Measurements from ENCODE around the gene FZD7.

The FZD7 gene

DNA sequence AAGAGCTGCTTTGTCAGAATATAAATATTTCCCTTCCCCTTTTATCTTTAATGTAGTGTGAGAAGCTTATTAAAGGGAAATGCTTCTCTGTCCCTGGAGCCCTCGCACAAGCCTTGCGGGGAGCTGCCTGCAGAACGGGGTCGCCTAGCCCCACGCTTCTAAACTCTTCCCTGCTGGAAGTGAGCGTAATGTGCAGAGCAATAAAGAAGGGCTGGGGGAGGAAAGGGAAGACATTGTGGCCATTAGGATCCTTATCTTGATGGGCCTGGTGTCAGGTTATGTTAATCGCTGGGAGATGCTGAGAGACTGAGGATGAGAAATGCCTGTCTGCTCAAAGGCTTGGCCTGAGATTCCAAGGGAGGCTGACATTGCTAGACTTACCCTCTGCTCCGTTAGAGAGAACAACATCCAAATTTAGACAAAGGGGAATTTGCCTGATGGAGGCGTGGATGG lies 18.9 kb upstream of the FZD7 start:
- DNase-seq: no peak

DNA sequence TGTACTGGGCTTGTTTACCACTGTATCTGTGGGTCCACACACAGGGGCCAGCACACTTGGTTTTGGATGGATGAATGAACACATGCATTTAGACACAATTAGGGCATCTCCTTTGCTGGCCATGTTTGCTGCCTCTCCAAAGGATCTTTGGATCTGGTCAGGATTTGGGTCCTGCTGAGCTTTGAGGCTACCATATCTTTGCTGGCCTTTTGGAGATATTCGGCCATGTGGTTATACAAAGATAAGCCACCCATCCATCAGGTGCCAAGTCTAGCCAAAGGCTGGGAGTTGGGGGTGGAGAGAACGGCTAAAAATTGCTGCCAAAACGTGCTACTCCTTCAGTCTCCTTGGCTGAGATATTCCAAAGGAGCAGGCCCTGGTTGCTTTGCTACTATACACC lies 18.2 kb upstream of the FZD7 start:
- no peak for DNase-seq

DNA sequence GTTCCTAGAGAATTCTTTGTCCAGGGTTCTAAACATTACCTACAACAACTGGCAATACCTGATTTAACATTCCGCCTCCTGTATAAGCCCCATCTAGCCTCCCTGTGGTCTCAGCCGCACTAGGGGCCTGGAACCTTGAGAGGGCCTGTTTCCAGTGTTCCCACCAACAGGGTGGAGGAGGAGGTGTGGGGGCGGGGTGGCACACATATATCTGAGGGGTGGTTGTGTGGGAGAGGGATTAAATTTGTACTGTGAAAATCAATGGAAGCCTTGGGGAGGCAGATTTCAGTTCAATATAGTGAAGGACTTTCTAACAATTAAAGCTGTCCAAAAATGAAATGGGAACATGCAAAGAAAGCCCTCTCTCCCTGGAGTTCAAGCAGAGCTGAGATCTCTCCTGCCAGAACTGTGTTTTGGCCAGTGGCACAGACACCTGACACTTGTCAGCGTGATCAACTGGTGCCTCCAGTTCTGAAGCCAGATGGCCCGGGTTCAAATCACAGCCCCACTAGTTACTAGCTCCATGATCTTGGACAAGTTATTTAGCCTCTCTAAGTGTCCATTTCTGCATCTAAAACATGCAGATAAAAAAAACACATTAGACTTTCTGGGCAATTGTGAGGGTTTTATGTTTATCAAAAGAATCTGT lies 17.0 kb upstream of the FZD7 start:
- DNase-seq: no peak

DNA sequence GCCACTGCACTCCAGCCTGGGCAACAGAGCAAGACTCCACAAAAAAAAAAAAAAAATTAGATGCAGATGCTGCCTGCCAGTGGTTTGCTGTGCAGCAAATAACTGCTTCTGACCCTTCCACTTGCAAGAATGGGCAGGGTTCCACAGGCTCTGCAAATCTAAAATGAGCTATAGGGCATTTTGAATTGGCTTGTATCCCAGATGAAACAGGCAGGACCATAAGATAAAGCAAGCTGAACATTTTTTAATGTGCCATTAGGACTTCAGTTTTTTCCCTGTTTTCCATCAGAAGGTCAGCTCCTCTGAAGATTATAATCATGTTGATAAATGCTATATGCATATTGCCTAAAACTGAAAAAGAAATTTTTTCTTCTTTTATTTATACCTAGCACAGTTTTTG lies 15.7 kb upstream of the FZD7 start:
- DNase-seq: no peak

- DNase-seq: no peak
These were observed 14.7 kb upstream of the FZD7 start for GRCh38 chr2:202018950-202019349.

DNA sequence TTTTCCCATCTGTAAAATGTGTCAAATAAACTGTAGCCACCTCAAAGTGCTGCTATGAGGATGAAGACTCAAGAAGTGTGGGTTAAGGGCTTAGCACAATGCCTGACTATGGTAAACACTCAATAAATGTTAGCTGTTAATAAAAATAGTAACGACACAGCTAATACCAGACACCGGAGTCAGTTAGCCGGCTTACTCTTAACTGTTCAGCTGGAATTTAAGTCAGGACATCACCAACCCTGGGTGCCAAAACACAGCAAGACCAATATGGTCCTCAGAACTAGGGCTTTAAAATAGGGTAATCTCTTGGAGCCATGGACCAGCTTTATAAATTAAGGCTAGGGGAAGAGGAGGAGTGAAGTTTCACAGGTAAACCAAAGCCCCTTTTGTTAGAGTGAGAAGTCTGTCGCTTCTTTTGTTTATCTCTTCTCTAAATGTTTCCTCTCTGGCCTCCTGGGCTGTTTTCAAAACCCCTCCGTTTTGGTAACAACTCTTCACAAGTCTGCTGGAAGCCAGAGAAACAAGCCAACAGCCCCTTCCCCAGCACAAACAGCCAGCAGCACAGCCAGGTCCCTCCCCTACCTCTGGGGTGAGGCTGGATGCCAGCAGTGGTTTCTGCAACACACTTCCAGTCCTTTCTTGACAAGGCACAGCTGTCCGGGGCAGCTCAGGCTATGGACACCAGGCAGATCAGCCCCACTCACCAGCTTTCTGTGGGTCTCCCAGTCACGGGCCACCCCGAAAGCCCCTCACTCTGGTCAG lies 13.8 kb upstream of the FZD7 start:
- DNase-seq: no peak

- DNase-seq: no peak
These were observed 10.9 kb upstream of the FZD7 start for GRCh38 chr2:202022755-202023154.

- peak; percentile 90 for DNase-seq
These were observed 10.3 kb upstream of the FZD7 start for GRCh38 chr2:202023198-202023903.

- DNase-seq: no peak
These were observed 9.8 kb upstream of the FZD7 start for GRCh38 chr2:202023904-202024266.

GRCh38 chr2:202024871-202025270 lies 8.8 kb upstream of the FZD7 start:
- no peak for DNase-seq

- no peak for DNase-seq
These were observed 7.8 kb upstream of the FZD7 start for GRCh38 chr2:202025816-202026215.

GRCh38 chr2:202026507-202026906 lies 7.1 kb upstream of the FZD7 start:
- DNase-seq: no peak

DNA sequence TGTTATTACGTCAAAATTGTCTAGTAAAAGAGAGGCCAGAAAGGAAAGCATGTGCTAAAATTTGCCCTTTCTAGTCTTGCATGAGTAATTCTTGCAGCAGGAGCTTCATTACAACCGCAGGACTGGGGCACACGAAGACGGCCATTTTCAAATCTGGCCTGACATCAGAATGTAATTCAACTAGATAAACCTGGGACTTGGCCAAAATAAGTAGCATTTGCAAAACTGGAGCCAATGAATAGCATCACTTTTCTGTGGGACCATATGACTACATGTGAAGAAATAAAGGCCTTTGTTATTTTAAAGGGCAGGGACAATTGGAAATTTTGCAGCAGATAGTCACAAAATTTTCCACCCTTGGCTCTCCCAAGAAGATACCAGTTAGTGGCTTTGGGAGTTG lies 3.0 kb upstream of the FZD7 start:
- DNase-seq: no peak

- no peak for DNase-seq
These were observed 2.3 kb upstream of the FZD7 start for GRCh38 chr2:202031246-202031951.

DNA sequence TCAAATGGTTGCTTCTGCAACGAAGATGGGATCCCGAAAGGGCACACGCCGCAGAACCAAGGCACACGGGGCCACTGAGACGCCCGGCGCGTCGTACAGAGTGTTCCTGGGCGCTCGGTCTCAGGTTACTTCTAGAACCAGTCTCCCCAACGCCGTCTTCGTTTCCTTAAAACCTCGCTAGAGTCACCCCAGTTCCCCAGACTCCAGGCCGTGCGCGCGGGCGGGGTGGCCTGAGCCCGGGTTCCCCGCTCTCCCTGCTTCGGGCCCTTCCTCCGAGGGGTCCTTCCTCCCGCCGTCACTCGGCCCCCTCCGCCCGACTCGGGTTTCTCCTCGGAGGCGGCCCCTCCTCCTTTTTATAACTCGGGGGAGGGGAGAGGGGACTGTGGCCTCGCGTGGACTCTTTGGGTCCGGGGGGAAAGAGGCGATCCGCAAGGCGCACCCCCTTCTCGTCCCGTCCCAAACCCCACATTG lies 774 bp upstream of the FZD7 start:
- DNase-seq: no peak

DNA sequence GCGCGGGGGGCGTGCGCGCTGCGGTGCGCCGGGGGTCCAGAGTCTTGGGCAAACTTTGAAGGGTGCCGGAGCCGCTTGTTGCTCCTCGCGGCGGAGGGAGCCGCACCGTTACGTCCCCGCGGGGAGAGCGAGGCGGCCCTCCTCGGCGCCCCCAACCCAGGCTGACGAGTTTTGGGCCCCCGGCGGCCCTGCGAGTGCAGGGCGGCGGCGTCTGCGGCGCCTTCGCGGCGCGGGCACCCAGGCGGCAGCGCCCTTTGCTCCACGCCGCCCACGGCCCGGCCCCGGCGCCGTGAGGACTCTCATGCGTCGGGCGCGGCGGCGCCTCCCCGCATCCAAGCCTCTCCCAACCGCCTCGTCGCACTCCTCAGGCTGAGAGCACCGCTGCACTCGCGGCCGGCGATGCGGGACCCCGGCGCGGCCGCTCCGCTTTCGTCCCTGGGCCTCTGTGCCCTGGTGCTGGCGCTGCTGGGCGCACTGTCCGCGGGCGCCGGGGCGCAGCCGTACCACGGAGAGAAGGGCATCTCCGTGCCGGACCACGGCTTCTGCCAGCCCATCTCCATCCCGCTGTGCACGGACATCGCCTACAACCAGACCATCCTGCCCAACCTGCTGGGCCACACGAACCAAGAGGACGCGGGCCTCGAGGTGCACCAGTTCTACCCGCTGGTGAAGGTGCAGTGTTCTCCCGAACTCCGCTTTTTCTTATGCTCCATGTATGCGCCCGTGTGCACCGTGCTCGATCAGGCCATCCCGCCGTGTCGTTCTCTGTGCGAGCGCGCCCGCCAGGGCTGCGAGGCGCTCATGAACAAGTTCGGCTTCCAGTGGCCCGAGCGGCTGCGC lies 814 bp downstream of the FZD7 start:
- DNase-seq: no peak

DNA sequence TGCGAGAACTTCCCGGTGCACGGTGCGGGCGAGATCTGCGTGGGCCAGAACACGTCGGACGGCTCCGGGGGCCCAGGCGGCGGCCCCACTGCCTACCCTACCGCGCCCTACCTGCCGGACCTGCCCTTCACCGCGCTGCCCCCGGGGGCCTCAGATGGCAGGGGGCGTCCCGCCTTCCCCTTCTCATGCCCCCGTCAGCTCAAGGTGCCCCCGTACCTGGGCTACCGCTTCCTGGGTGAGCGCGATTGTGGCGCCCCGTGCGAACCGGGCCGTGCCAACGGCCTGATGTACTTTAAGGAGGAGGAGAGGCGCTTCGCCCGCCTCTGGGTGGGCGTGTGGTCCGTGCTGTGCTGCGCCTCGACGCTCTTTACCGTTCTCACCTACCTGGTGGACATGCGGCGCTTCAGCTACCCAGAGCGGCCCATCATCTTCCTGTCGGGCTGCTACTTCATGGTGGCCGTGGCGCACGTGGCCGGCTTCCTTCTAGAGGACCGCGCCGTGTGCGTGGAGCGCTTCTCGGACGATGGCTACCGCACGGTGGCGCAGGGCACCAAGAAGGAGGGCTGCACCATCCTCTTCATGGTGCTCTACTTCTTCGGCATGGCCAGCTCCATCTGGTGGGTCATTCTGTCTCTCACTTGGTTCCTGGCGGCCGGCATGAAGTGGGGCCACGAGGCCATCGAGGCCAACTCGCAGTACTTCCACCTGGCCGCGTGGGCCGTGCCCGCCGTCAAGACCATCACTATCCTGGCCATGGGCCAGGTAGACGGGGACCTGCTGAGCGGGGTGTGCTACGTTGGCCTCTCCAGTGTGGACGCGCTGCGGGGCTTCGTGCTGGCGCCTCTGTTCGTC lies 1.7 kb downstream of the FZD7 start:
- DNase-seq: peak; percentile 22

DNA sequence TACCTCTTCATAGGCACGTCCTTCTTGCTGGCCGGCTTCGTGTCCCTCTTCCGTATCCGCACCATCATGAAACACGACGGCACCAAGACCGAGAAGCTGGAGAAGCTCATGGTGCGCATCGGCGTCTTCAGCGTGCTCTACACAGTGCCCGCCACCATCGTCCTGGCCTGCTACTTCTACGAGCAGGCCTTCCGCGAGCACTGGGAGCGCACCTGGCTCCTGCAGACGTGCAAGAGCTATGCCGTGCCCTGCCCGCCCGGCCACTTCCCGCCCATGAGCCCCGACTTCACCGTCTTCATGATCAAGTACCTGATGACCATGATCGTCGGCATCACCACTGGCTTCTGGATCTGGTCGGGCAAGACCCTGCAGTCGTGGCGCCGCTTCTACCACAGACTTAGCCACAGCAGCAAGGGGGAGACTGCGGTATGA lies 2.3 kb downstream of the FZD7 start:
- DNase-seq: no peak

DNA sequence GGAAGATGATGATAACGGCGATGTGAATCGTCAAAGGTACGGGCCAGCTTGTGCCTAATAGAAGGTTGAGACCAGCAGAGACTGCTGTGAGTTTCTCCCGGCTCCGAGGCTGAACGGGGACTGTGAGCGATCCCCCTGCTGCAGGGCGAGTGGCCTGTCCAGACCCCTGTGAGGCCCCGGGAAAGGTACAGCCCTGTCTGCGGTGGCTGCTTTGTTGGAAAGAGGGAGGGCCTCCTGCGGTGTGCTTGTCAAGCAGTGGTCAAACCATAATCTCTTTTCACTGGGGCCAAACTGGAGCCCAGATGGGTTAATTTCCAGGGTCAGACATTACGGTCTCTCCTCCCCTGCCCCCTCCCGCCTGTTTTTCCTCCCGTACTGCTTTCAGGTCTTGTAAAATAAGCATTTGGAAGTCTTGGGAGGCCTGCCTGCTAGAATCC lies 3.0 kb downstream of the FZD7 start:
- DNase-seq: no peak

DNA sequence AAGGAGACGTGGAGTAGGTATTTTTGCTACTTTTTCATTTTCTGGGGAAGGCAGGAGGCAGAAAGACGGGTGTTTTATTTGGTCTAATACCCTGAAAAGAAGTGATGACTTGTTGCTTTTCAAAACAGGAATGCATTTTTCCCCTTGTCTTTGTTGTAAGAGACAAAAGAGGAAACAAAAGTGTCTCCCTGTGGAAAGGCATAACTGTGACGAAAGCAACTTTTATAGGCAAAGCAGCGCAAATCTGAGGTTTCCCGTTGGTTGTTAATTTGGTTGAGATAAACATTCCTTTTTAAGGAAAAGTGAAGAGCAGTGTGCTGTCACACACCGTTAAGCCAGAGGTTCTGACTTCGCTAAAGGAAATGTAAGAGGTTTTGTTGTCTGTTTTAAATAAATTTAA lies 3.4 kb downstream of the FZD7 start:
- no peak for DNase-seq
